Endodermal cell (in vitro differentiated cells): ENCODE data around the gene TPX2. TPM values are rescaled to one million over a fixed set of nuclear protein-coding genes. Genes with fewer than 3 reads are reported as not detected.
A peak's percentile ranks its signal among the peaks of the same experiment; 100 is the strongest.

Experiments used
- DNase-seq: peaks from one replicate; pipeline ENCODE4 v3.0.0-alpha.2; 2017
- H3K27ac ChIP-seq: 2 replicates; pipeline ENCODE4 v1.5.1; 2013; ENCODE audit warnings: mild to moderate bottlenecking, low read depth, low read length, moderate library complexity
- H3K27me3 ChIP-seq: 2 replicates; pipeline ENCODE4 v1.6.1; 2013; ENCODE audit warnings: mild to moderate bottlenecking, low read length, moderate library complexity; ENCODE audit not compliant: insufficient read depth, control insufficient read depth, poor library complexity, severe bottlenecking
- H3K36me3 ChIP-seq: 2 replicates; pipeline ENCODE4 v1.7.0; 2013; ENCODE audit warnings: mild to moderate bottlenecking, low read length, moderate library complexity; ENCODE audit not compliant: control insufficient read depth, insufficient read depth
- H3K4me1 ChIP-seq: one replicate; pipeline ENCODE4 v1.7.0; 2013; ENCODE audit warnings: low read length; ENCODE audit not compliant: control insufficient read depth, insufficient read depth
- H3K4me3 ChIP-seq: 2 replicates; pipeline ENCODE4 v1.5.1; 2013; ENCODE audit warnings: mild to moderate bottlenecking, low read length, moderate library complexity
- H3K9ac ChIP-seq: 2 replicates; pipeline ENCODE4 v1.6.1; 2013; ENCODE audit warnings: mild to moderate bottlenecking, low read length, moderate library complexity; ENCODE audit not compliant: poor library complexity, severe bottlenecking; ENCODE audit errors: extremely low read depth
- H3K9me3 ChIP-seq: 2 replicates; pipeline ENCODE4 v1.6.1; 2013; ENCODE audit warnings: mild to moderate bottlenecking, low read length, moderate library complexity; ENCODE audit not compliant: control insufficient read depth
- H3K27ac Mint-ChIP-seq: 2 replicates; pipeline ENCODE4 v1.8.0; 2020; ENCODE audit warnings: mixed read lengths
- H3K27me3 Mint-ChIP-seq: 2 replicates; pipeline ENCODE4 v1.8.0; 2021; ENCODE audit warnings: mild to moderate bottlenecking, mixed read lengths; ENCODE audit not compliant: insufficient read depth
- H3K36me3 Mint-ChIP-seq: 2 replicates; pipeline ENCODE4 v1.8.0; 2020; ENCODE audit warnings: low read depth, mixed read lengths
- H3K4me1 Mint-ChIP-seq: 2 replicates; pipeline ENCODE4 v1.8.0; 2020; ENCODE audit warnings: mixed read lengths
- H3K4me3 Mint-ChIP-seq: 2 replicates; pipeline ENCODE4 v1.8.0; 2020; ENCODE audit warnings: mild to moderate bottlenecking, moderate library complexity, mixed read lengths
- H3K9me3 Mint-ChIP-seq: 2 replicates; pipeline ENCODE4 v1.8.0; 2020; ENCODE audit warnings: mild to moderate bottlenecking, mixed read lengths
- WGBS, 2 experiments: methylation state at CpG; one replicate each; pipeline versions ENCODE4 v1.1.5 to v1.1.7; 2013; ENCODE audit warnings: missing lambda C conversion rate in 2 of 2, mixed read lengths in 1 of 2; ENCODE audit not compliant: insufficient coverage in 1 of 2, insufficient read length in 1 of 2; 5-methylcytosine and 5-hydroxymethylcytosine counted together
- total RNA-seq, 2 donors: library from RNA; stranded (reverse); fragmentation: NEBNext Ultra II Directional in 1 of 2; extraction: Animal tissue kit (Norgen Biotek cat#: 25700) in 1 of 2; gene quantifications; 2 replicates in 1 of 2; 3 replicates in 1 of 2; pipeline ENCODE4 v1.2.1, GENCODE V29; 2021
- TF ChIP-seq, protein P1 (sequence below): fragments of 200-600 bp; sonication (generic); conservative IDR thresholded peaks from 2 replicates; pipeline ENCODE4 v1.5.0; 2021; ENCODE audit warnings: antibody characterized with exemption, mild to moderate bottlenecking

Gene TPX2
- total RNA-seq, 2 donors from 2014 or later = 108 to 118 TPM

DNA sequence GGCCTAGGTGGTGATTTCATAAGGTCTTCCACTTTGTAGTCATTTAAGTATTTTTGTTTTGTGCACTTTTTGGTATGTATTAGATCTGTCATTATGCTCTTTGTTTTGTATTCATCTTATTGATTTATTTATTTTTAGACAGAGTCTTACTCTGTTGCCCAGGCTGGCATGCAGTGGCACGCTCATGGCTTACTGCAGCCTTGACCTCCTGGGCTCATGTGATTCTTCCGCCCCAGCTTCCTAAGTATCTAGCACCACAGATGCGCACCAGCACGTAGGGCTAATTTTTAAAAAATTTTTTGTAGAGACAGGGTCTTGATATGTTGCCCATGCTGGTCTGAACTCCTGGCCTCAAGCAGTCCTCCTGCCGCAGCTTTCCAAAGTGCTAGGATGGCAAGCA lies 30.6 kb downstream of the TPX2 start:
- no peaks in the 10 kb centered on the region for H3K4me1 ChIP-seq
- Mint-ChIP-seq H3K36me3 (peaks cover 77% of the 10 kb centered on the region), H3K27me3 (no peaks in the 10 kb centered on the region), H3K4me1 (no peaks in the 10 kb centered on the region), H3K4me3 (no peak overlapping the region), H3K27ac (peak overlapping the region; percentile 37), H3K9me3 (no peaks in the 10 kb centered on the region)
- no peak overlapping the region for H3K27ac ChIP-seq
- DNase-seq = no peak
- no peak overlapping the region for H3K4me3 ChIP-seq
- TF ChIP-seq, protein P1, sequence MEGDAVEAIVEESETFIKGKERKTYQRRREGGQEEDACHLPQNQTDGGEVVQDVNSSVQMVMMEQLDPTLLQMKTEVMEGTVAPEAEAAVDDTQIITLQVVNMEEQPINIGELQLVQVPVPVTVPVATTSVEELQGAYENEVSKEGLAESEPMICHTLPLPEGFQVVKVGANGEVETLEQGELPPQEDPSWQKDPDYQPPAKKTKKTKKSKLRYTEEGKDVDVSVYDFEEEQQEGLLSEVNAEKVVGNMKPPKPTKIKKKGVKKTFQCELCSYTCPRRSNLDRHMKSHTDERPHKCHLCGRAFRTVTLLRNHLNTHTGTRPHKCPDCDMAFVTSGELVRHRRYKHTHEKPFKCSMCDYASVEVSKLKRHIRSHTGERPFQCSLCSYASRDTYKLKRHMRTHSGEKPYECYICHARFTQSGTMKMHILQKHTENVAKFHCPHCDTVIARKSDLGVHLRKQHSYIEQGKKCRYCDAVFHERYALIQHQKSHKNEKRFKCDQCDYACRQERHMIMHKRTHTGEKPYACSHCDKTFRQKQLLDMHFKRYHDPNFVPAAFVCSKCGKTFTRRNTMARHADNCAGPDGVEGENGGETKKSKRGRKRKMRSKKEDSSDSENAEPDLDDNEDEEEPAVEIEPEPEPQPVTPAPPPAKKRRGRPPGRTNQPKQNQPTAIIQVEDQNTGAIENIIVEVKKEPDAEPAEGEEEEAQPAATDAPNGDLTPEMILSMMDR = no peak
- 92 to 97% methylated on average over 4 to 5 of the region's 5 CpGs for whole genome bisulfite sequencing, 2 experiments
- peaks cover 87% of the 10 kb centered on the region for H3K36me3 ChIP-seq
- no peak overlapping the region for H3K9ac ChIP-seq
- H3K9me3 ChIP-seq = no peaks in the 10 kb centered on the region
- H3K27me3 ChIP-seq = no peaks in the 10 kb centered on the region

DNA sequence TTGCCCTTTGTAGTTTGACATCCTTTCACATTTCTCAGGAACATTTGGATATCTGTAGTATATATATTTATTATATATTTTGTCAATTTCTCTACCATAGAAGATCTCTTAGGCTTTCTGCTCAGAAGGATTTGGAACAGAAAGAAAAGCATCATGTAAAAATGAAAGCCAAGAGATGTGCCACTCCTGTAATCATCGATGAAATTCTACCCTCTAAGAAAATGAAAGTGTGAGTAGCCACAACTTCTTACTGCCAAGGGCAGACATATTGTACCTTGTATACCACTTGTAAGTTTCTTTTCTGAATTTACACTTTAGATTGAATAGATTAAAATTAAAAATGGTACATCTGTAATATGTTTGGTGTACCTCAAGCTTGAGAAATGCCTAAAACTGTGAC lies 31.2 kb downstream of the TPX2 start:
- no peaks in the 10 kb centered on the region for H3K27me3 ChIP-seq
- Mint-ChIP-seq H3K9me3 (no peaks in the 10 kb centered on the region), H3K27me3 (no peaks in the 10 kb centered on the region), H3K27ac (no peak overlapping the region), H3K4me1 (no peaks in the 10 kb centered on the region), H3K36me3 (peaks cover 76% of the 10 kb centered on the region), H3K4me3 (no peak overlapping the region)
- H3K9ac ChIP-seq = no peak overlapping the region
- TF ChIP-seq, protein P1 = no peak
- no peak for DNase-seq
- no peaks in the 10 kb centered on the region for H3K9me3 ChIP-seq
- H3K36me3 ChIP-seq = peaks cover 84% of the 10 kb centered on the region
- 92 to 100% methylated on average over 1 of the region's 1 CpG for WGBS, 2 experiments
- H3K27ac ChIP-seq = no peak overlapping the region
- no peaks in the 10 kb centered on the region for H3K4me1 ChIP-seq
- no peak overlapping the region for H3K4me3 ChIP-seq

DNA sequence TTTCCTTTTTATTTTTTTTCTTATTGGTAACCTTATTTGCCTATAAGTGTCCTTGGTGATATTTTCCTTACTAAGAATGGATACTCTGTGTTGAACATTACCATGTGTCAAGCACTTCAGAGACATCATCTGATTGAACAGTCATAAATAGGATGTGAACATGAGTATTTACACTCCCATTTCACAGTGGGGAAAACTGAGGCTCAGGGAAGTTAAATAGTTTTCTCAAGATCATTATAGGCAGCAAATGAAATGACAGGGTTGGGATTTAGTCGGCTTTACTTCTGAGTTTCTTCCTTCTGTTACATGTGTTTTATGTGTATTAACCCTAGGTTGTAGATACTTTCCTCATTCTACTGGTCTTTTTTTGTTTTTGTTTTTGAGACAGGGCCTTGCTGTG lies 35.3 kb downstream of the TPX2 start:
- Histone ChIP-seq H3K4me3 (no peak overlapping the region), H3K9me3 (no peaks in the 10 kb centered on the region), H3K4me1 (no peaks in the 10 kb centered on the region), H3K36me3 (peaks cover 82% of the 10 kb centered on the region), H3K27me3 (no peaks in the 10 kb centered on the region), H3K9ac (no peak overlapping the region), H3K27ac (no peak overlapping the region)
- no peak overlapping the region for H3K4me3 Mint-ChIP-seq
- peaks cover 81% of the 10 kb centered on the region for H3K36me3 Mint-ChIP-seq
- H3K27ac Mint-ChIP-seq = no peak overlapping the region
- no peak for DNase-seq
- TF ChIP-seq, protein P1 = no peak
- 100% methylated on average over 1 of the region's 1 CpG; no CpG with 5 or more reads in 1 of the 2 experiments for WGBS, 2 experiments
- peaks cover 2% of the 10 kb centered on the region for H3K4me1 Mint-ChIP-seq
- no peaks in the 10 kb centered on the region for H3K9me3 Mint-ChIP-seq
- H3K27me3 Mint-ChIP-seq = no peaks in the 10 kb centered on the region
